Erythroblast (primary cell): ENCODE measurements around the gene SPAAR.
"Not testable (repeated sequence)": the region's sequence is repeated elsewhere in the genome, so short reads cannot be mapped to it uniquely, and the experiment has no call there.

Source experiments
- DNase-seq, 2 experiments: peaks; one replicate each; lab custom pipeline; 2025; lab: John Stamatoyannopoulos, UW
- GATA1 ChIP-seq: IDR thresholded peaks from 2 replicates; pipeline ENCODE4 v1.6.1; 2011; ENCODE audit warnings: low read depth, mild to moderate bottlenecking, control low read depth, low read length, moderate library complexity
- POLR2A ChIP-seq: IDR thresholded peaks from 2 replicates; pipeline ENCODE4 v1.6.1; 2011; ENCODE audit warnings: mild to moderate bottlenecking, low read length

Gene SPAAR

DNA sequence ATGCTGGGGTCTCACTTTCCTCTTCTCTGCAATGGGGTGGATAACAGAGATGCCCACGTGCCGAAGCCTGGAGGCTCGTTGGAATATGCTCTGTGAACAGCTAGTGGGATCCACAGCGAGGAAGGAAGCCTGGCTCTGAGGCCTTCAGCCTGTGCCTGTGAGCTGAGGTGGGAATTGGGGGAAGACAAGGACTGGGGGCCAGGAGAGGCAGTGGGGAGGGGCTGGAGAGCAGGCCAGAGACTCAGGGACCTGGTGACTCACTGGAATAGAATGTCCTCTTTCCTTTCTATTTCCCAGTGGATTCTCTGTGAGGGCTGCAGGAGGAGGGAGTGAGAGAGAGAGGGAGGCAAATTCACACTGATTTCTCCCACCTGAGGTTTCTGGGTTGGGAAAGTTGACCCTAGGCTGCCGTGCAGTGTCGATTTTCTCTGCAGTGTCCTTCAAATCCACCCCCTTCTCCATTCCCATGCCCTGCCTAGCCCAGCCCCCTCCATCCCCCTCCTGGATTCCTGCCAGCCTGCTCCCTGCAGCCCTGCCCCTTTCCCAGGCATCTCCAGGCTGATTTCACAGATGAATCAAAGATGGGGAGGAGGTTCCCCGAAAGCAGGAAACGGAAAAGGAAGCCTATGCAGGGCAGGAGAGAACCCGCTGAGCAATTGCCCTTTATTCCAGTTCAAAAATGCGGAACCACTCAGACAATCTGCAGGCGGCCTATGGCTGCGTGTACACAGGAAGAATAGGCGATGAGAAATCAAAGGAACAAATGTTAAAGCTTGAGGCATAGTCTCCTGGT is 1.4 kb upstream of the SPAAR start:
- TF ChIP-seq POLR2A (no peak), GATA1 (no peak)
- DNase-seq: no peak

DNA sequence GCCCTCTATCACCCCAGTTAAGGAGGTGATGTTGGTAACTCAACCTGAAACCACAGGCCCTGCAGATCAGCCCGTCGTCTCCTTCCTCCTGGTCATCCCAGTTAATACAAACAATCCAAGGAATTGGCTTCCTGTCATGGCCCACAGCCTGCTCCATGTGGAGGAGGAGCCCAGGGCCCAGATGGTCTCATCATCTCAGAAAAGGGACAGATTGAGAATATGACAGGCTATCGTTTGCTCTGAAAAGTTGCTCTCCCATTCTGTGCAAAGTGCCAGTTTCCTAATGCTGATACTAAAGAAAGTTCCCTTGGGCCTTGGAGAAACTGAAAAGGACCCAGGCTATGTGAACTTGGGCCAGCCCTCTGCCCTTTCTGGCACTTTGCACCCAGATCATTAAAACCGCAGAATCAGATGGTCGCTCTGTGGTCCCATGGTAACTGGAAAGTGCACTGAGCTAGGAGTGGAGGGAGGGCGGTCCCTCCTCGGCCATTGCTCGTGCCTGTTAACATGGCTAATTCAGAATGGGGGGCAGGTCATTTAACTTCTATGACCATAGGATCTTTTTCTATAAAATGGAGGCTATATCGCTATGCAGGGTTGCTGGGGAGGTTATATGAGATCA is 675 bp upstream of the SPAAR start:
- DNase-seq: no peak
- TF ChIP-seq POLR2A: no peak
- no peak for TF ChIP-seq GATA1

DNA sequence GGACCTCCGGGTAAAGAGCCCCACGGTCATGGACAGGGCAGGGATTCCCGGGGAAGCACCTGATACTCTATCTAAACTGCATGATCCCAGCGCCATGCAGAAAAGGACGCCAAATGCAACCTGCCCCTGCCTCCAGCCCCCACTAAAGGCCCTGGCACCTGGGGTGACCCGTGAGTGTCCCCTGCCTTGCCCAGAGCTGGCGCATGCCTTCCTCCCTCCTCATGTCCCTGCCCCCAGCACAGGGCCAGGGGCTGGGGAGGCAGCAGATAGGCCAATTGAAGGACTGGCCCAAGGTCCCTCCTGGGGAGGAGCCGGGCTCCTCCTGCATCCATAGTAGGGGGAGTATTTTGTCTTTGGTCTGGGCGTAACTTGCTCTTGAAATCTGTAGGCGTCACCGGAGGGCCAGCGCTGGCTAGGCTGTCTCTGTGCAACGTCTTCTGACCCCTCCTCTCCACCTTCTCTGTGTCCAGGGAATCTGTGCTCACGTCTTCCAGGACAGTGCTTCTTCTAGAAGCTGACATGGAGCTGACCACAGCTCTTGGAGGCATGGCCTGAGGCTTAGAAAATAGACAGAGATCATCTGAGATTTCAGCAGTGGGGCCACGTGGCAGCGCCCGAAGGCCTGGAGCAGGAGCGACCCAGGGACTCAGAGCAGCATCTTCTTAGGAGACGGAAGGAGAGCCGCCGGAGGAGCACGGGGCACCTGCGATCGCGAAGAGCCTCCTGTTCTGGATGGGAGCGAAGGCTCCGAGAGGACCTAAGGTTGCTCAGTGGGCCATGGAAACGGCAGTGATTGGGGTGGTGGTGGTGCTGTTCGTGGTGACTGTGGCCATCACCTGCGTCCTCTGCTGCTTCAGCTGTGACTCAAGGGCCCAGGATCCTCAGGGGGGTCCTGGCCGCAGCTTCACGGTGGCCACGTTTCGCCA is 660 bp downstream of the SPAAR start:
- no peak for TF ChIP-seq POLR2A
- no peak for TF ChIP-seq GATA1
- no peak for DNase-seq

DNA sequence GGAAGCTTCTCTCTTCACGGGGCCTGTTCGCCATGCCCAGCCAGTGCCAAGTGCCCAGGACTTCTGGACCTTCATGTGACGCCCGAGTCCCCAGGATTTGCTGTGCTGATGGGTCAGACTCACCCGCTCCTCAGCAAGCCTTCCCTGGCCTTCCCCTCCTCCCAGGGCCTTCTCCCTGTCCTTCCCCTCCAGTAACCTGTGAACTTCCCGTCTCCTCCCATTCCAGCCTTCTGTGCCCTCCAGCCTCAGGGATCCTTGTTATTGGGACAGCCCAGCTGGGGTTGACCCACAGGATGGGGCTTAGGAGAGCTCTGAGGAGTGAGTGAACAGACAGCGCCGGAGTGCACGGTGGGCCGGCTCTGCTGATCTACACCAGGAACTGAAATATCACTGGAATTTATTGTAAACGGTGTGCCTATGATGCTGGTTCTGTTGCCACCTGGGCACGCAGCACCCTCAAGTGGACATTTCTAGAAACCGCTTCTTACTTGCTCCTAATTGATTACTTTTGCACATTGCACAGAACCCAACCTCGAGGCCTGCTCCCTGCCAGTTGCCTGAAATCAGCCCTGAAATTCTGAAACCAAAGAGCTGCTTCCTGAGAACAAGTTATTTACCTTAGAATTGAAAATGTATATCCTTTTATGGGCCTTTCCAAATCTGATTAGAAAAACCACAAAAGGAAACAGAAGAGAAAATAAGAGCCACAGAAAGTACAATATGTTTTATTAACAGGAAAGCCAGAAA is 1.5 kb downstream of the SPAAR start:
- no peak for TF ChIP-seq GATA1
- no peak for TF ChIP-seq POLR2A
- DNase-seq: peak; percentile 45 to 54

DNA sequence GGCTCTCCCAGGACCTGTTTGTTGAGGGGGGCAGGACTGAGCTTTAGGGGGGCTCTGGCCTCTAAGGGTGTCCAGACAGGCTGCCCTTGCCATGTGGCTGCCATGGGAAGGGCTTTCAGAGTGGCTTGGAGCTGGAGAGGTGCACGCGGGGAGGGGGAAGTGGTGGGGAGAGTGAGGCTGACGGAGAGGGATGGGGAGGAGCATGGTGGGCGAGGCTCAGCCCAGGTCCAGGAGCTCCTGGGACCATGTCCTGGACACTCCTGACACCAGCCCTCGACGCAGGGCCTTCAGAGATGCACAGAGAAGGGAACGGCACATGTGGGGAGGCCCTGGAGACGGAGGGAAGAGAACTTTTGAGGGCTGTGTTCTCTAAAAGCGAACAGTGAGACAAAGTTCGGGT is 2.4 kb downstream of the SPAAR start:
- TF ChIP-seq POLR2A: no peak
- TF ChIP-seq GATA1: no peak
- DNase-seq: no peak

DNA sequence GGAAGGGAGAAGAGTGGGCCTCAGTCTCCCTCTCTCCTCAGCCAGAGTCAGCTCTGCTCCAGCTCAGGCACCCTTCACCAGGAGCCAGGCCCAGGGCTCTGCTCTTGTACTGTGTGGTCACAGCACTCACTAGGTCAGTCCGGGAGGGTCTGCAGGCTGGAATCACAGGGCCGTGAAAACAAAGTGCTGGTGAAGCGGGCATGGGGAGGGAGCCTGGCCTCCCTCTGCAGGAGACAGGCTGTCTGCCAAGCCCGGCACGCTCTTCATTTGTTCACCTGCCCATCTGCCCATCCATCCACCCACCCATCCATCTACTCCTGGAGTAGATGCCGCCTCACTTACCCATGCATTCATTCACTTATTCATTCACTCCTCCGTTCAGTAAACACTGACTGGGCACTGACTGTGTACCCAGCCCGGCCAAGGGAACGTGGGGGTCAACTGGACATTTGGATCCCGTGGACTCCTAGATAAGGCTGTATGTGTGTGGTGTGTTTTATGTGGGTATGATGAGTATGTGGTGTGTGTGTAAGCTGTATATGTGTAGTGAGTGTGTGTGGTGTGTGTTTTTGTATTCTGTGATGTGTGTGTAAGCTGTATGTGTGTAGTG is 3.6 kb downstream of the SPAAR start:
- DNase-seq: no peak
- no peak for TF ChIP-seq GATA1
- no peak for TF ChIP-seq POLR2A

DNA sequence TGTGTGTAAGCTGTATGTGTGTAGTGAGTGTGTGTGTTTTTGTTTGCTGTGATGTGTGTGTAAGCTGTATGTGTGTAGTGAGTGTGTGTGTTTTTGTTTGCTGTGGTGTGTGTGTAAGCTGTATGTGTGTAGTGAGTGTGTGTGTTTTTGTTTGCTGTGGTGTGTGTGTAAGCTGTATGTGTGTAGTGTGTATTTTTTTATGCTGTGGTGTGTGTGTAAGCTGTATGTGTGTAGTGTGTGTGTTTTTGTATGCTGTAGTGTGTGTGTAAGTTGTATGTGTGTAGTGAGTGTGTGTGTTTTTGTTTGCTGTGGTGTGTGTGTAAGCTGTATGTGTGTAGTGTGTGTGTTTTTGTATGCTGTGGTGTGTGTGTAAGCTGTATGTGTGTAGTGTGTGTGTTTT is 4.1 kb downstream of the SPAAR start:
- not testable (repeated sequence) for DNase-seq

DNA sequence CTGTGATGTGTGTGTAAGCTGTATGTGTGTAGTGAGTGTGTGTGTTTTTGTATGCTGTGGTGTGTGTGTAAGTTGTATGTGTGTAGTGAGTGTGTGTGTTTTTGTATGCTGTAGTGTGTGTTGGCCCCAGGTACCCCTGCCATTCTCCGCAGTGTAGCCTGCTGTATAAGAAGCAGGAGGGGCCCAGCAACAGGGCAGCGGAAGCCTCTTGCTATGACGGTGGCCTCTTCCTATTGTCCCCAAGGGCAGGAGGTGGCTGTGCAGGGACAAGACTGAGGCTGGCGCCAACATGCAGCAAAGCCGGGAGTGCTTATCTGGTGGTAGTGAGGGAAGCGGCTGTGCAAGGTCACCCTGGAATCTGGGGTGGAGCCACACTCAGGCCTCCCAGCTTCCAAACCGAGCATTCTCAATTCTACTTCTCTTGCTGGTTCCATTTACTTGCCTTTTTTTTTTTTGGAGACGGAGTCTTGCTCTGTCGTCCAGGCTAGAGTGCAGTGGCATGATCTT is 5.1 kb downstream of the SPAAR start:
- no peak for TF ChIP-seq POLR2A
- no peak for TF ChIP-seq GATA1
- DNase-seq: no peak

DNA sequence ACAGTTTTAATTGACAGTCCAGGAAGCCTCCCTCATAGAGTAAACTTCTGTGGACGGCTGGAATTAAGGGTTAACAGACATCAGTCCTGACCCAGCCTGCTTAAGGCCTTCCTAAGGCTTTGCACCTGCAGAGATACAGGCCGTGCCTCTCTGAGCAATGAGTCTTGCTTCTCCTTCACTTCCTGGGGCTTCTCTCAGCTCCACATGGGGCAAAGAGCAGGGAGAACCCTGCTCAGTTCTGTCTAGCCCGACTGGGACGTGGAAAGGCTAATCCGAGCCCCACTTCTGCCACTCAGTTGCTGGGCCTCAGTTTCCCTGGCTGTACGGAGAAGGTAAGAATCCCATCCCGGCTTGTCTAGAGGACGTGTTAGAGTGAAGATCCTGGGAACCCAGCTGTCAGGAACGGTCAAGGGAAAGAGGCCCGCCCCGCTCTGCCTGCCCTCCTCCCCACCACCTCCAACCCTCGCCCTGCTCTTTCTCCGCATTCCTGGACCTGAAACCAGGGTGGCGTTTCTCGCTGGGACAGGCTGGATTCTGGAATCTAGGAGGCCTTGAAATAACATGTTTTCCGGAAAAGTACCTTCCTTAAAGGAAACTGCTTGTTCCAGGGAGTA is 6.5 kb downstream of the SPAAR start:
- no peak for DNase-seq
- TF ChIP-seq POLR2A: no peak

DNA sequence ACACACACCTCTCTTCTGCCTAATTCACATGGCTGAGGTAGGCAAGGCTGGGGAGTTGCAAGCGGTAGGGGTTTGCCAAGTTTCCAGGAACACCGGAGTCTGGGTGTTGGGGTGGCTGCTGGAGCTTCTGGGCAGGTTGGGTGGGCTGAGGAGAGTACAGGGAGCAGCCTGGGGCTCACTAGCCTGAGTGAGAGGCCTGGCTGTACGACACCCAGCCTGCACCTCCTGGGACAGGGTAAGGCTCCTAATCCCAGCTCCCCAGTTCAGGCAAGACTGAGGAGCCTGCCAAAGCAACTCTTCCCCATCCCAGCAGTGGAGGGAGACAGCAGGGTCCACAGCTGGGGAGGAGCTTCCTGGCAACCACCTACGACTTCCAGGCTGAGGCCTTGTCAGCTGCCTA is 8.0 kb downstream of the SPAAR start:
- no peak for DNase-seq
- no peak for TF ChIP-seq POLR2A

DNA sequence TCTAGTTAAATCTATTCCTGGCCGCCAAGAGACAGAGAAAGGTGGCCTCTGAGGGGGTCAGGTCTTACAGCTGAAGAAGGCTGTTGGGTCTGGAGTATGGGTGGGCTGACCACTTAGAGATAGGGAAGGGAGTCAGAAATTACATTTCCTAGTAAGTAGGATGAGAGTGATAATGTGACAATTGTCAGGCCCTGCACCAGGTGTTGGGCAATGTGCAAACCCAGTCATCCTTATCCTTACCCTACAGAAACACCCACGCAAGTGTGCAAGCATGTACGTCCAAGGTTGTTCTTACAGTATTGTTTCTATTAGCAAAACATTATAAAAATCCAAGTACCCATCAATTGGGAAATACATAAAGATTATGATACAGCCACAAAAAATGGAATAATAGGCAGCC is 9.5 kb downstream of the SPAAR start:
- no peak for DNase-seq
- no peak for TF ChIP-seq POLR2A
- no peak for TF ChIP-seq GATA1

DNA sequence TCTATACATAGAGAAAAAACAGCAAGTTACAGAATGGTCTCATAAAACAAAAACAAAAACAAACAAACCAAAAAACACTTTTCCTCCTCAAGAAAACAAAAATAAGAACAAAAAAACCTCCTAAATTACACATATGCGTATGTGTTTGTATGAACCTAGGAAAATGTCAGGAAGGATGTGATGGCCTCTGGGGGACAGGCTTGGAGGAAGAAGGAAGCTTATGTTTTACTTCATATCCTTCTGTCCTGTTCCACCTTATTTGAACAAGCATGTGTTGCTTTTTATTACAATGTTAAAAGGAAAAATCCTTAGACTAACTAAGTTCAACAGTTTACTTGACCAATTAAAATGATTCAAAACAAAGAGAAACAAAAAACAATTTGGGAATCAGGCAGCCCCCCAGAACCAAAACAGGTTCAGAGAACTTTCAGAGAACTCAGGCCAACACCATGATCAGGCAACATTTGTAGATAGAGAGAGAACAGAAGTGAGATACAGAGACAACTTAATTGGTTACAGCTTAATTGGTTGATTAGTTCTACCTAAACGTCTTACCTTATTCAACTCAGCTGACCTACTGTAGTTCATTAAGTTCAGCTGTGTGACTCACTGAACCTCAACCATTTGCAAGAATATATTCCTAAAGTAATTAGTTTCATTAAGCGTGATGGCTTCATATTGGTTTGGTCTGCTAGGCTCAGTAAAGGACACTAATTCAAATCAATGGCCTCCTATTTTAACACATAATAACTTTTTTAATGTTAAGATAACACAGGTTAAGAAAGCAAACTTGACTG is 10.1 kb downstream of the SPAAR start:
- no peak for TF ChIP-seq POLR2A
- TF ChIP-seq GATA1: no peak
- DNase-seq: peak in 1 of 2 experiments; percentile 31
